HG02938 (cell line): ENCODE results near the gene CDH23.

Experiments used
- ATAC-seq: cut with Tn5 transposase; IDR thresholded peaks from one replicate; pipeline ENCODE4 v1.9.1; 2021; ENCODE audit warnings: mild to moderate bottlenecking, moderate library complexity; ENCODE audit not compliant: unreplicated experiment

Gene CDH23

GRCh38 chr10:71836596-71836974, 439.9 kb downstream of the CDH23 start:
- peak; percentile 11 for ATAC-seq

GRCh38 chr10:71837098-71837827, 440.5 kb downstream of the CDH23 start:
- ATAC-seq = no peak

GRCh38 chr10:71838264-71839211, 441.8 kb downstream of the CDH23 start:
- no peak for ATAC-seq

GRCh38 chr10:71840177-71840957, 443.6 kb downstream of the CDH23 start:
- ATAC-seq = no peak

- ATAC-seq = no peak
These were observed 444.2 kb downstream of the CDH23 start for GRCh38 chr10:71840958-71841335.

GRCh38 chr10:71842422-71842821, 445.7 kb downstream of the CDH23 start:
- ATAC-seq = no peak

- ATAC-seq = no peak
These were observed 446.4 kb downstream of the CDH23 start for GRCh38 chr10:71842856-71843686.

- ATAC-seq = no peak
These were observed 447.4 kb downstream of the CDH23 start for GRCh38 chr10:71844084-71844483.

GRCh38 chr10:71844695-71845094, 448.0 kb downstream of the CDH23 start:
- no peak for ATAC-seq

GRCh38 chr10:71845410-71846405, 449.0 kb downstream of the CDH23 start:
- ATAC-seq = no peak

- ATAC-seq = no peak
These were observed 450.1 kb downstream of the CDH23 start for GRCh38 chr10:71846816-71847215.

GRCh38 chr10:71847418-71847817, 450.7 kb downstream of the CDH23 start:
- no peak for ATAC-seq

GRCh38 chr10:71848325-71849275, 451.9 kb downstream of the CDH23 start:
- no peak for ATAC-seq

- no peak for ATAC-seq
These were observed 452.8 kb downstream of the CDH23 start for GRCh38 chr10:71849461-71849908.

GRCh38 chr10:71850021-71850742, 453.5 kb downstream of the CDH23 start:
- ATAC-seq = no peak

- peak; percentile 85 for ATAC-seq
These were observed 454.2 kb downstream of the CDH23 start, which contains the start of gene PSAP for GRCh38 chr10:71850743-71851464. Gene PSAP, minus strand, starts transcription at chr10:71851251. Its CDS starts 30 bp downstream, at chr10:71851221.
